T-cell (primary cell): ENCODE data around the gene TP53I13. TPM values are rescaled to one million over a fixed set of nuclear protein-coding genes. Genes with fewer than 3 reads are reported as not detected.

Experiments used
- ATAC-seq, 4 experiments: fragments of 200-7000 bp in 3 of 4; fragments of 150-1000 bp in 1 of 4; cut with Tn5 transposase; replicated peaks in 1 of 4; 1 replicate in 3 of 4; 2 replicates in 1 of 4; pipeline ENCODE4 v1.10.0; 2021; ENCODE audit warnings: moderate library complexity in 3 of 4, mild to moderate bottlenecking in 2 of 4, moderate number of reproducible peaks in 1 of 4
- CTCF ChIA-PET, 2 donors: fragments of 300-600 bp; sonication (Branson Sonifier 250); formaldehyde crosslinking; loops; one replicate each; lab custom pipeline; 2022; ENCODE audit warnings: antibody characterized with exemption in 2 of 2; lab: Charles Lee
- POLR2A ChIA-PET, 2 donors: fragments of 300-600 bp; sonication (Branson Sonifier 250); formaldehyde crosslinking; loops; one replicate each; lab custom pipeline; 2022; ENCODE audit warnings: antibody characterized with exemption in 2 of 2; lab: Charles Lee
- DNase-seq, 35 experiments: peaks; one replicate each; pipeline versions ENCODE4 v3.0.0 to v3.0.0-alpha.2; 2013 to 2023
- H3K27ac ChIP-seq: one replicate; pipeline ENCODE4 v1.5.1; 2013; ENCODE audit warnings: low read length
- H3K27me3 ChIP-seq, 2 experiments: replicated peaks in 1 of 2; 1 replicate in 1 of 2; 2 replicates in 1 of 2; pipeline versions ENCODE4 v1.6.1 to v1.7.0; 2013; ENCODE audit warnings: low read length in 1 of 2, mixed read lengths in 1 of 2; ENCODE audit not compliant: control insufficient read depth in 2 of 2, insufficient read depth in 2 of 2; ENCODE audit errors: extremely low read depth in 1 of 2
- H3K36me3 ChIP-seq, 2 donors: 1 replicate in 1 of 2; 2 replicates in 1 of 2; pipeline versions ENCODE4 v1.6.1 to v1.7.0; 2013; ENCODE audit warnings: low read length in 1 of 2; ENCODE audit not compliant: control insufficient read depth in 2 of 2, insufficient read depth in 1 of 2; ENCODE audit errors: extremely low read depth in 1 of 2
- H3K4me1 ChIP-seq, 2 experiments: 1 replicate in 1 of 2; 2 replicates in 1 of 2; pipeline versions ENCODE4 v1.6.1 to v1.7.0; 2013; ENCODE audit warnings: low read length in 2 of 2, mixed read lengths in 1 of 2; ENCODE audit not compliant: insufficient read depth in 2 of 2, control insufficient read depth in 1 of 2; ENCODE audit errors: extremely low read depth in 1 of 2
- H3K4me3 ChIP-seq, 2 donors: 1 replicate in 1 of 2; 2 replicates in 1 of 2; pipeline versions ENCODE4 v1.5.1 to v1.7.0; 2013; ENCODE audit warnings: mild to moderate bottlenecking in 2 of 2, low read length in 1 of 2, moderate library complexity in 1 of 2; ENCODE audit not compliant: control insufficient read depth in 1 of 2; ENCODE audit errors: extremely low read depth in 1 of 2
- H3K9me3 ChIP-seq: 2 replicates; pipeline ENCODE4 v1.7.0; 2013
- H3K27ac Mint-ChIP-seq, 2 donors: one replicate each; pipeline ENCODE4 v1.8.0; 2020 to 2021; ENCODE audit warnings: mild to moderate bottlenecking in 2 of 2, mixed read lengths in 2 of 2
- H3K27me3 Mint-ChIP-seq, 2 donors: one replicate each; pipeline ENCODE4 v1.8.0; 2021 to 2022; ENCODE audit warnings: mixed read lengths in 2 of 2
- H3K36me3 Mint-ChIP-seq: one replicate; pipeline ENCODE4 v1.8.0; 2021; ENCODE audit warnings: mixed read lengths
- H3K4me1 Mint-ChIP-seq, 3 donors: one replicate each; pipeline ENCODE4 v1.8.0; 2020 to 2022; ENCODE audit warnings: mixed read lengths in 3 of 3, mild to moderate bottlenecking in 1 of 3
- H3K4me3 Mint-ChIP-seq, 3 donors: one replicate each; pipeline ENCODE4 v1.8.0; 2020 to 2022; ENCODE audit warnings: mild to moderate bottlenecking in 3 of 3, mixed read lengths in 3 of 3, moderate library complexity in 3 of 3
- H3K9me3 Mint-ChIP-seq, 3 donors: one replicate each; pipeline ENCODE4 v1.8.0; 2020 to 2022; ENCODE audit warnings: mixed read lengths in 3 of 3
- WGBS: methylation state at CpG from one replicate; pipeline ENCODE4 v1.1.5; 2013; ENCODE audit warnings: missing lambda C conversion rate; ENCODE audit not compliant: insufficient coverage; 5-methylcytosine and 5-hydroxymethylcytosine counted together
- total RNA-seq, 35 experiments: library from RNA in 6 of 35; stranded (reverse) in 6 of 35; fragments of 120-200 nt in 1 of 35; gene quantifications; one replicate each; pipeline versions ENCODE4 v1.2.1 to v1.2.4 and lab custom pipeline; 2013 to 2026

TP53I13 gene
- total RNA-seq, 5 donors from 2014 or later (not counting 1 experiment from before 2014, with no cell fraction given) = 56.0 to 166 (median 128) TPM

DNA sequence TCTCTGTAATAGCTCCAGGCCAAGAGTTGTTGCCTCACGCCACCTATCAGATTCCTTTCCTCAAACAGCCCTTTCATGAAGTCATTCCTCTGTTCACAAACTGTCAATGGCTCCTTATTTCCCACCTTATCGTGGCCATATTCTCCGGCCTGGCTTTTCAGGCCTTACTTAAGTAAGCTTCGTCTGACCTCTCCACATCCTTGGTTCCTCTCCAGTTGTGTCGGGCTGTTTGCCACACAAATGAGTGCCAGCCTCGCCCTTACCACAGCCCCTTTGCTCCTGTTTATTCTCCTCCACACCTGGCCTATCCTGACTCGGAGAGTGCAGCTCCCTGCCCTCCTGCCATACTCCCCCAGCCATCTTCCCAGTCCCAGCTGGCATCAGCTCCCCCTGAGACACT lies 2.0 kb downstream of the TP53I13 start:
- WGBS = 98% methylated on average over 6 of the region's 7 CpGs
- Mint-ChIP-seq H3K9me3 (no peaks in the 10 kb centered on the region), H3K27me3 (no peaks in the 10 kb centered on the region), H3K36me3 (peaks cover 3% of the 10 kb centered on the region), H3K4me3 (peak overlapping the region; percentile 13 to 53 (median 42)), H3K27ac (peak overlapping the region; percentile 54 to 77), H3K4me1 (peaks cover 18 to 26% (median 23%) of the 10 kb centered on the region in 3 donors)
- Histone ChIP-seq H3K4me3 (no peak overlapping the region), H3K9me3 (no peaks in the 10 kb centered on the region), H3K36me3 (peaks cover 10 to 28% of the 10 kb centered on the region in 2 donors), H3K27me3 (no peaks in the 10 kb centered on the region), H3K4me1 (peaks cover 11 to 39% of the 10 kb centered on the region in 2 experiments), H3K27ac (no peak overlapping the region)
- no peak for ATAC-seq
- DNase-seq = peak in 2 of 35 experiments; percentile 2 to 7
- ChIA-PET CTCF (interaction anchor here (0.6 to 2.3 kb wide), 7 partner anchors 8 to 356 kb away, joined by 3 to 6 read pairs (median 3); no protein-coding TSS in a partner anchor), POLR2A (interaction anchor here (0.5 to 0.6 kb wide), 2 partner anchors 35 to 1018 kb away, joined by 3 read pairs; no protein-coding TSS in a partner anchor)

DNA sequence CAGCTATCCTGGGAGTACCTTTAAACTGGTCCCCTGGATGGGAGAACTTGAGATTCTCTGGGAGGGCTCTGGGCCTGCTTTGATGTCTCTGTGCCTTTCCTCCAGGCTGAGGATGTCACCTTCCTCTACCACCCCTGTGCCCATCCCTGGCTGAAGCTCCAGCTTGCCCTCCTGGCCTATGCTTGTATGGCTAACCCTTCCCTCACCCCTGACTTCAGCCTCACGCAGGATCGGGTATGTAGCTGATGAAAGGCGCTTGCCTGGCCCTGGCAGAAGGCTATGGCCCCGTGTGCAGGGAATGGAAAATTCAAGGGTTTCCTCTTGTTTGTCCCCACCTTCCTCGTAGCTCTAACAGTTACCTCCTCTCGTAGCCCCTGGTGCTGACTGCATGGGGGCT lies 3.0 kb downstream of the TP53I13 start:
- Histone ChIP-seq H3K9me3 (no peaks in the 10 kb centered on the region), H3K27ac (no peak overlapping the region), H3K4me3 (no peak overlapping the region), H3K36me3 (peaks cover 18 to 38% of the 10 kb centered on the region in 2 donors), H3K27me3 (no peaks in the 10 kb centered on the region), H3K4me1 (peaks cover 9 to 30% of the 10 kb centered on the region in 2 experiments)
- Mint-ChIP-seq H3K27ac (no peak overlapping the region), H3K36me3 (peaks cover 3% of the 10 kb centered on the region), H3K9me3 (no peaks in the 10 kb centered on the region), H3K4me1 (peaks cover 12 to 20% (median 16%) of the 10 kb centered on the region in 3 donors), H3K27me3 (no peaks in the 10 kb centered on the region), H3K4me3 (peak overlapping the region in 1 of 3 donors; percentile 53)
- POLR2A ChIA-PET = no interaction called here
- DNase-seq (peak in 2 of 35 experiments; percentile 5), ATAC-seq (no peak)
- CTCF ChIA-PET = interaction anchor here in 1 of 2 donors (0.6 to 2.3 kb wide), 4 partner anchors 35 to 361 kb away, joined by 3 to 6 read pairs (median 4); no protein-coding TSS in a partner anchor
- WGBS = no CpG with 5 or more reads among the region's 6 CpGs

DNA sequence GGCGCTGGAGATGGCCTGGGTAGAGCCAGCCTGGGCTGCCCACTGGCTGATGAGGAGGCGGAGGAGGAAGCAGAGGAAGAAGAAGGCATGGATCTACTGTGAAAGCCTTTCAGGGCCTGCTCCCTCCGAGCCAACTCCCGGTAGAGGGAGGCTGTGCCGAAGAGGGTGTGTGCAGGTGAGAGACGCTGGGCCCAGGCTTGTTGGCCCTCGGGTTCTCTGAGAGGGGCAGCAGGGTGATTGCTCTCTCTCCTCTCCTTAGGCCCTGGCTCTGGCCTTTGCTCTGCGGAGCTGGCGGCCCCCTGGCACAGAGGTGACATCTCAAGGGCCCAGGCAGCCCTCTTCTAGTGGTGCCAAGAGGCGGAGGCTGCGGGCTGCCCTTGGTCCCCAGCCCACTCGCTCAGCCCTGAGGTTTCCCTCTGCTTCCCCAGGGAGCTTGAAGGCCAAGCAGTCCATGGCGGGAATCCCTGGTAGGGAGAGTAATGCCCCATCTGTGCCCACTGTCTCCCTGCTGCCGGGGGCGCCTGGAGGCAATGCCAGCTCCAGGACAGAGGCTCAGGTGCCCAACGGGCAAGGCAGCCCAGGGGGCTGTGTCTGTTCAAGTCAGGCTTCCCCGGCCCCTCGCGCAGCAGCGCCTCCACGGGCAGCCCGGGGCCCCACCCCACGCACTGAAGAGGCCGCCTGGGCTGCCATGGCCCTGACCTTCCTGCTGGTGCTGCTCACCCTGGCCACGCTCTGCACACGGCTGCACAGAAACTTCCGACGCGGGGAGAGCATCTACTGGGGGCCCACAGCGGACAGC lies 3.6 kb downstream of the TP53I13 start:
- CTCF ChIA-PET = interaction anchor here in 1 of 2 donors (0.6 to 2.3 kb wide), 3 partner anchors 37 to 202 kb away, joined by 6 to 7 read pairs (median 6); no protein-coding TSS in a partner anchor
- Mint-ChIP-seq H3K27me3 (no peaks in the 10 kb centered on the region), H3K4me1 (peaks cover 12 to 20% (median 16%) of the 10 kb centered on the region in 3 donors), H3K4me3 (no peak overlapping the region), H3K36me3 (peaks cover 3% of the 10 kb centered on the region), H3K9me3 (no peaks in the 10 kb centered on the region), H3K27ac (no peak overlapping the region)
- DNase-seq (peak in 2 of 35 experiments; percentile 2 to 13), ATAC-seq (no peak)
- Histone ChIP-seq H3K27ac (no peak overlapping the region), H3K36me3 (peaks cover 22 to 44% of the 10 kb centered on the region in 2 donors), H3K4me3 (no peak overlapping the region), H3K27me3 (no peaks in the 10 kb centered on the region), H3K9me3 (no peaks in the 10 kb centered on the region), H3K4me1 (peaks cover 9 to 30% of the 10 kb centered on the region in 2 experiments)
- POLR2A ChIA-PET = interaction anchor here in 1 of 2 donors (0.6 kb wide), 1 partner anchor 46 kb away, joined by 3 read pairs; no protein-coding TSS in a partner anchor
- 89% methylated on average over 18 of the region's 30 CpGs for WGBS

DNA sequence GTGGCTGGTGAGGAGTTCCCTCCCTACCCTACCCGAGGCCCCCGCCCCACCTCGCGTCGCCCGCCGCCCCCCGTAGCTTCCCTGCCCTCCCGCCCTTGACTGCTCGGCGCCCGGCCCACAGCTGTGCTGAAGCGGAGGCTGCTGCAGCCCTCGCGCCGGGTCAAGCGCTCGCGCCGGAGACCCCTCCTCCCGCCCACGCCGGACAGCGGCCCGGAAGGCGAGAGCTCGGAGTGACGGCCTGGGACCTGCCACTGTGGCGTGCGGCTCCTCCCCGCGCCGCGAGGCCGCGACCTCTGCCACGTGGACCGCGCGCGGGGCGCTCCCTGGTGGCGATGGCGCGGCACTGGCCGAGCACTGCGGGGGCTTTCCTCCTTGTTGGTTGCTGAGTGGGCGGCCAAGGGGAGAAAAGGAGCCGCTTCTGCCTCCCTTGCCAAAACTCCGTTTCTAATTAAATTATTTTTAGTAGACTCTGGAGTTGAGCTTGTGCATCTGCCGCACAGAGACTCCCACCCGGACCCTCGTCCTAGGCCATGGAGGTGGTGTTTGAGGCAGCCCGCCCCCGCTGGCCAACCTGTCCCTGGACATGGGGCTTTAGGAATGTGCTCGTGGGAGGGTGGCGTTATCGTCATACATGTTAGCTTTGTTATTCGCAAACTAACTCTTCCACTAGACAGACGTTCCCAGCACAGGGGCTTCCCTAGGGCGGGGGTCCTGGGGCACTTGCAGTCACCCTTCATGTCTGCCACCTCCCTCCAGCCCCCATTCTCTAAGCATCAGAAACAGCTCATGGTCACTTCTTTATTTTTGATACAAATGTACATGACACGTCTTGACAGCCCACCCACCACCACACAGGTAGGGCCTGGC lies 4.4 kb downstream of the TP53I13 start:
- H3K4me1 ChIP-seq = peaks cover 5 to 25% of the 10 kb centered on the region in 2 experiments
- H3K27me3 Mint-ChIP-seq = no peaks in the 10 kb centered on the region
- DNase-seq (peak in 21 of 35 experiments; percentile 26 to 78 (median 57)), ATAC-seq (peak; percentile 16 to 37 (median 26))
- CTCF ChIA-PET = interaction anchor here (0.6 to 1.5 kb wide), 3 partner anchors 37 to 203 kb away, joined by 5 to 7 read pairs (median 6); no protein-coding TSS in a partner anchor
- POLR2A ChIA-PET = interaction anchor here in 1 of 2 donors (0.6 kb wide), 1 partner anchor 45 kb away, joined by 3 read pairs; no protein-coding TSS in a partner anchor
- WGBS = 42% methylated on average over 42 of the region's 62 CpGs
- H3K36me3 Mint-ChIP-seq = peaks cover 3% of the 10 kb centered on the region
- H3K4me3 ChIP-seq = no peak overlapping the region
- no peak overlapping the region for H3K4me3 Mint-ChIP-seq
- H3K9me3 ChIP-seq = no peaks in the 10 kb centered on the region
- no peak overlapping the region for H3K27ac Mint-ChIP-seq
- H3K27ac ChIP-seq = no peak overlapping the region
- H3K9me3 Mint-ChIP-seq = no peaks in the 10 kb centered on the region
- H3K36me3 ChIP-seq = peaks cover 26 to 52% of the 10 kb centered on the region in 2 donors
- no peaks in the 10 kb centered on the region for H3K27me3 ChIP-seq
- H3K4me1 Mint-ChIP-seq = peaks cover 12 to 20% (median 16%) of the 10 kb centered on the region in 3 donors

DNA sequence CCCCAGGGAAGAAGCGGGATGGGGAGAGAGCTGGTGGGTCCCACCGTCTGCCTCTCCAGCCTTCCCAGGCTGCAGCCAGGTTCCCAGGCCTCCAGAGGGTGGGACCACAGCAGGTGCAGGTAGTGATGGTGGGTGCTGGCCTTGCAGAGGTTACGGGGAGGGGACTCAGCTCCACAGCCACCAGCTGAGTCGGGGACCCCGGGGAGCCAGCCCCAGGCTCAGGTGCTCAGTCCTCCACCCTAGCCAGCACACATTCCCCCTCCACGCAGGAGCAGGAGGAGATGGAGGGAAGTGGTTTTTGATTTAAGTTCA lies 5.0 kb downstream of the TP53I13 start:
- ChIA-PET POLR2A (no interaction called here), CTCF (interaction anchor here in 1 of 2 donors (0.7 kb wide), 1 partner anchor 166 kb away, joined by 5 read pairs; no protein-coding TSS in a partner anchor)
- peaks cover 12 to 20% (median 16%) of the 10 kb centered on the region in 3 donors for H3K4me1 Mint-ChIP-seq
- ATAC-seq (no peak), DNase-seq (peak in 2 of 35 experiments; percentile 4 to 11)
- H3K36me3 Mint-ChIP-seq = peaks cover 5% of the 10 kb centered on the region
- no peaks in the 10 kb centered on the region for H3K9me3 ChIP-seq
- no peaks in the 10 kb centered on the region for H3K9me3 Mint-ChIP-seq
- peaks cover 26 to 58% of the 10 kb centered on the region in 2 donors for H3K36me3 ChIP-seq
- H3K27ac ChIP-seq = no peak overlapping the region
- no peak overlapping the region for H3K4me3 Mint-ChIP-seq
- H3K27me3 ChIP-seq = no peaks in the 10 kb centered on the region
- H3K27me3 Mint-ChIP-seq = no peaks in the 10 kb centered on the region
- peaks cover 5 to 22% of the 10 kb centered on the region in 2 experiments for H3K4me1 ChIP-seq
- H3K4me3 ChIP-seq = no peak overlapping the region
- no peak overlapping the region for H3K27ac Mint-ChIP-seq
- 80% methylated on average over 1 of the region's 6 CpGs for WGBS
